ENCODE data around the gene CYB5A.

- TF ChIP-seq RAD21 (IDR thresholded peaks at IDR 0.05; ENCODE audit: low read depth) (no peak), CREB1 (IDR thresholded peaks at IDR 0.05; ENCODE audit: low read depth) (no peak), CEBPB (IDR thresholded peaks at IDR 0.05) (no peak)
These were observed 50.3 kb downstream of the CYB5A start for GRCh38 chr18:74241426-74241825.

All from Ishikawa (cell line).